Spinal cord (tissue), 10 donors: ENCODE data around the gene ANKS1B. TPM values are rescaled to one million over a fixed set of nuclear protein-coding genes. Genes with fewer than 3 reads are reported as not detected.

ENCODE experiments used
- DNase-seq, 6 donors: peaks; one replicate each; pipeline versions ENCODE4 v3.0.0 to v3.0.0-alpha.2; 2013 to 2015; ENCODE audit warnings: low spot score in 6 of 6, low read depth in 4 of 6
- H3K27ac ChIP-seq: one replicate; pipeline ENCODE4 v1.5.1; 2013; ENCODE audit warnings: low read depth, low read length, control low read depth
- H3K27me3 ChIP-seq: one replicate; pipeline ENCODE4 v1.6.1; 2013; ENCODE audit warnings: low read length; ENCODE audit not compliant: control insufficient read depth, insufficient read depth
- H3K36me3 ChIP-seq: one replicate; pipeline ENCODE4 v1.6.1; 2013; ENCODE audit warnings: low read length; ENCODE audit not compliant: control insufficient read depth, insufficient read depth
- H3K4me1 ChIP-seq: one replicate; pipeline ENCODE4 v1.6.1; 2013; ENCODE audit warnings: low read length; ENCODE audit not compliant: control insufficient read depth, insufficient read depth
- H3K4me3 ChIP-seq: one replicate; pipeline ENCODE4 v1.5.1; 2013; ENCODE audit warnings: low read depth, low read length, control low read depth
- H3K9me3 ChIP-seq: one replicate; pipeline ENCODE4 v1.6.1; 2013; ENCODE audit warnings: low read length; ENCODE audit not compliant: control insufficient read depth, insufficient read depth
- WGBS: methylation state at CpG from one replicate; pipeline ENCODE4 v1.1.5; 2013; ENCODE audit warnings: missing lambda C conversion rate; ENCODE audit not compliant: insufficient coverage; 5-methylcytosine and 5-hydroxymethylcytosine counted together
- polyA plus RNA-seq, 2 donors: library from polyadenylated mRNA; unstranded; fragments of 120-200 nt; gene quantifications; one replicate each; pipeline ENCODE4 v1.2.1, GENCODE V29; 2013; ENCODE audit not compliant: insufficient read length in 2 of 2
- total RNA-seq, 2 donors: library from RNA; depleted of rRNA in 1 of 2; stranded (reverse); fragments of 120-200 nt in 1 of 2; fragments of >200 nt in 1 of 2; gene quantifications; one replicate each; pipeline versions ENCODE4 v1.2.3 to v1.2.4, GENCODE V29; 2013 to 2014
- donor health status: healthy.

ANKS1B gene
- total and polyA plus RNA-seq, 4 donors = 89.5 to 131 (median 108) TPM

DNA sequence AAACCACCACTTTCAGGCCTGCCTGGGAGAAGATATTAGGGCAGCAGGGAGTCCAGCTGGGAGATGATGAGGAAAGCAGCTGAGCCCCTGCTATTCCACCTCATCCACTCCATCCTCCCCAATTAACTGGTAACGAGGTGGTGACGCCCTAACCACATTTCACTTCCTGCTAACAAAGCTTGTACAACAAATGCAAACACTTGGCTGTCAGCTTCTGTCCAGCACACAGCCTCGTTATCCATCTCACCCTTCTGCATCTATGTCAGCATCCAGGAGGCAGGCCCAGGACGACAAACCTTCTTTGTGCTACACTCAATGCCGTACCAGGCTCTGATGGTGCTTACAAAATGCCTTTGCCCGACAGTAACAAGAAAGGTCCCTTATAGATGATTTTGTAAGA is 1114.2 kb downstream of the ANKS1B start:
- Histone ChIP-seq H3K27ac (peak overlapping the region; percentile 64), H3K9me3 (no peaks in the 10 kb centered on the region), H3K27me3 (no peaks in the 10 kb centered on the region), H3K4me3 (no peak overlapping the region), H3K4me1 (peaks cover 5% of the 10 kb centered on the region), H3K36me3 (no peaks in the 10 kb centered on the region)
- WGBS = 17% methylated on average over 6 of the region's 6 CpGs
- peak in 2 of 6 donors; percentile 63 to 74 for DNase-seq

DNA sequence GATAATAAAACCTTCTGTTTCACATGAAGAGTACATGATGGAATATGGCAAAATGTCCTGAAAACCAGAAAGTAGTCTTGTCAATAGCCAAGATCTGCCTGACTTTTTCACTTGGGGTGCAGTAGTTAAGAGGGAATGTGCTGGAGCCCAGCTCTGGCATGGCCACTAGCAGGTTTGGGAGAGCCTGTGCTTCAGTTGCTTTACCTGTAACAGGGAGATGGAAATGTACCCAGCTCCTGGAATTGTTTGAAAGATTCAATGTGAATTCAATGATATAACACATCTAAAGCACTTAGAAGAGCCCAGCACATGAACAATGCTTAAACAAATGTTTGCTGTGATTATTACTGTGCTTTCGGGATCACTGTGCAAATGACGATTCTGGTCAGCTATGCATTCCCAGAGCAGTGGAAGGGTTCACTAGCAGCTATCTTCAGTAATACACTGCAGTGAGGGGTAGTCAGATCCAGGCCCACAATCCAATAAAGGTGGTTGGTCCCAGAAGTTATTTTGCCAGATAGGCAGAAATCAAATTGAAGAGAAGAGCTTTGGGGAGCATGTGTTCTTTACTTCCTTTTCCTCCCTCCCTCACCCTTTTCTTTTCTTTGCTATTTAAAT is 1114.7 kb downstream of the ANKS1B start:
- no peak for DNase-seq
- peak overlapping the region; percentile 64 for H3K27ac ChIP-seq
- H3K4me1 ChIP-seq = peaks cover 5% of the 10 kb centered on the region
- H3K9me3 ChIP-seq = no peaks in the 10 kb centered on the region
- 67% methylated on average over 1 of the region's 2 CpGs for WGBS
- no peaks in the 10 kb centered on the region for H3K27me3 ChIP-seq
- no peak overlapping the region for H3K4me3 ChIP-seq
- no peaks in the 10 kb centered on the region for H3K36me3 ChIP-seq

DNA sequence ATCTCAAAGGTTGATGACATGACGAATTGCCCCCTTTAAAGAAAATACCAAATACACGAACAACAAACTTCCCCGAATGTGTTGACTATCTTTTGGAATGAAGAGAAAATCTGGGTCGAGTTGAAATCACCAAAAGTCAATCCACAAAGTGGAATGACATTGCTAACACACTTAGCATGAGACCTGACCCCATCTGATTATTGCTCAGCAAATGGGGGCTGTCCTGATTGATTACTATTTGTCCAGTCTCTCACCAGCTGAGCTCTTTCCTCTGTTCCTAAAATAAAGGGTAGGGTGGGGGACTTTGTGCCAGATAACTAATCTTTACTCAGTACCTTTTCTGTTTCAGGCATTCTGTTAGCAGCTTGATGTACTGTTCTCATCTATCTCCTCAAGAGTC is 1116.2 kb downstream of the ANKS1B start:
- WGBS = no CpG with 5 or more reads among the region's 4 CpGs
- peaks cover 5% of the 10 kb centered on the region for H3K4me1 ChIP-seq
- H3K27ac ChIP-seq = no peak overlapping the region
- no peaks in the 10 kb centered on the region for H3K27me3 ChIP-seq
- no peaks in the 10 kb centered on the region for H3K9me3 ChIP-seq
- H3K36me3 ChIP-seq = no peaks in the 10 kb centered on the region
- H3K4me3 ChIP-seq = no peak overlapping the region
- no peak for DNase-seq

DNA sequence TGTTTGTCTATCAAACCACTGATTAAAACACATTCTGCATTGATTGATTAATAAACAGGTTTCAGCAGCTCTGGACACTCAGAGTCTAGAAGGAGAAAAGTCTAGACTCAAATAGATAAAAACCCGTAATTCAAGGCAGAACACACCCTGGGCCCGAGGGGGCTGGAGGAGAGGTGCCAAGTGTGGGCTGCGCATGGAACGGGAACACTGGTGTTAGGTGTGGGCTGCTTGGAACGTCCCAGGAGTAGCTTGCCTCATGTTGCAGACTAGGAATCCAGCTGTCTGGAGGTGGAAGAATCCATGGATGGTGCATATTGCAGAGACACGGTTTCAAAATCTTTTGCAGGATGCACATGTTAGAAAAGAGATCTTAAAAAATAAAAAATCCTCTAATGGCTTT is 1116.7 kb downstream of the ANKS1B start:
- no peak for DNase-seq
- H3K36me3 ChIP-seq = no peaks in the 10 kb centered on the region
- no peak overlapping the region for H3K4me3 ChIP-seq
- peaks cover 7% of the 10 kb centered on the region for H3K4me1 ChIP-seq
- WGBS = 87% methylated on average over 5 of the region's 6 CpGs
- no peak overlapping the region for H3K27ac ChIP-seq
- H3K27me3 ChIP-seq = no peaks in the 10 kb centered on the region
- no peaks in the 10 kb centered on the region for H3K9me3 ChIP-seq

DNA sequence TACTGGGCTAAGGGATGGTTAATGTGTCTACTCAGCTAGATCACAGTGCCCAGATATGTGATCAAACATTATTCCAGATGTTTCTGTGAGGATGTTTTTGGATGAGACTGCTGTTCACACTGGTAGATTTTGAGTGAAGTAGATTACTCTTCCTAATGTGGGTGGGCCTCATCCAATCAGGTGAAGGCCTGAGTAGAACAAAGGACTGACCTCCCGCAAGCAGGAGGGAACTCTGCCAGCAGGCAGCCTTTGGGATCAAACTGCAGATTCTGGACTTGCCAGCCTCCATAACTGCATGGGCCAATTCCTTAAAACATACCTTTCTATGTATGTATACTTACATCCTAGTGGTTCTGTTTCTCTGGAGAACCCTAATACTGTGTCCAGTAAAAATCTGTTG is 1120.4 kb downstream of the ANKS1B start:
- Histone ChIP-seq H3K4me3 (no peak overlapping the region), H3K4me1 (peaks cover 2% of the 10 kb centered on the region), H3K27me3 (no peaks in the 10 kb centered on the region), H3K9me3 (no peaks in the 10 kb centered on the region), H3K27ac (no peak overlapping the region), H3K36me3 (no peaks in the 10 kb centered on the region)
- 83% methylated on average over 1 of the region's 1 CpG for WGBS
- DNase-seq = no peak

DNA sequence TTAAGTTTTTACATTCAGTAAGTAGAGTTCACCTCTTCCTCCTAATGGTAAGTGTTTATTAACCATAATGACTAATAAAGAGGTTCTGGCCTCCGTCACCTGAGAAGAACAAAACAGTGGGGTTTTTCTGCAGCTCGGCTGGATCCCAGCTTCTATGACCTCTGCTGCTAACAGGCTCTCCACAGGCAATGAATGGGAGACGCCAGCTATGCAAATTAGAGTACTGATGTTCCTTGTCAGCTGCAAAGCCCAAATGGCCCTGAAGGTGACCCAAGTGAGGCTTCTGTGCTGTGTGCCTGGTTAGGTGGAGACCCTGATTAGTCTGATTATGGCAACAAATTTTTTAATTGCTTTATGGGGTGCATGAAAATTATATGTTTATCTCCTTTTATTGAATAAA is 1121.6 kb downstream of the ANKS1B start:
- 15% methylated on average over 3 of the region's 3 CpGs for WGBS
- no peaks in the 10 kb centered on the region for H3K9me3 ChIP-seq
- no peak overlapping the region for H3K4me3 ChIP-seq
- no peaks in the 10 kb centered on the region for H3K36me3 ChIP-seq
- no peak overlapping the region for H3K27ac ChIP-seq
- DNase-seq = peak in 1 of 6 donors; percentile 58
- peaks cover 2% of the 10 kb centered on the region for H3K4me1 ChIP-seq
- no peaks in the 10 kb centered on the region for H3K27me3 ChIP-seq

DNA sequence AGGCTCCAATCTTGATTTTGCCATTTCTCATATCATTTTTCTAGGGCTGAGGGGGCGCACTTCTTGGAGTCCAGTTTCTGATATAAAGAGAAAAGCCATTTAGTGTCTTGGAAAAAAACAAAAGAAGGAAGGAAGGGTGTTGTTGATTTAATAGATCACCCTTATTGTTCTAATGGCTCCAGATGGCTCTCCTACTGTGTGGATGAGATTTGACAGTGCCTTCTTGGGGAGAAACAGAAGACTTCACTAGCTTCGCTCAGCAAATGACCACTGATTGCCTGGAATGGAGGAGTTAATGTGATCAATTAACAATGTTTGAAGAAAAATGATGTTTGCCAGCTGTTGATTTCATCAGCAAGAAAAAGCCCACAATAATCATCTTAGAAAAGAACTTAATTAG is 1123.5 kb downstream of the ANKS1B start:
- Histone ChIP-seq H3K9me3 (no peaks in the 10 kb centered on the region), H3K27me3 (no peaks in the 10 kb centered on the region), H3K27ac (no peak overlapping the region), H3K4me1 (peaks cover 2% of the 10 kb centered on the region), H3K36me3 (no peaks in the 10 kb centered on the region), H3K4me3 (no peak overlapping the region)
- no peak for DNase-seq
- WGBS = no CpG with 5 or more reads among the region's 2 CpGs

DNA sequence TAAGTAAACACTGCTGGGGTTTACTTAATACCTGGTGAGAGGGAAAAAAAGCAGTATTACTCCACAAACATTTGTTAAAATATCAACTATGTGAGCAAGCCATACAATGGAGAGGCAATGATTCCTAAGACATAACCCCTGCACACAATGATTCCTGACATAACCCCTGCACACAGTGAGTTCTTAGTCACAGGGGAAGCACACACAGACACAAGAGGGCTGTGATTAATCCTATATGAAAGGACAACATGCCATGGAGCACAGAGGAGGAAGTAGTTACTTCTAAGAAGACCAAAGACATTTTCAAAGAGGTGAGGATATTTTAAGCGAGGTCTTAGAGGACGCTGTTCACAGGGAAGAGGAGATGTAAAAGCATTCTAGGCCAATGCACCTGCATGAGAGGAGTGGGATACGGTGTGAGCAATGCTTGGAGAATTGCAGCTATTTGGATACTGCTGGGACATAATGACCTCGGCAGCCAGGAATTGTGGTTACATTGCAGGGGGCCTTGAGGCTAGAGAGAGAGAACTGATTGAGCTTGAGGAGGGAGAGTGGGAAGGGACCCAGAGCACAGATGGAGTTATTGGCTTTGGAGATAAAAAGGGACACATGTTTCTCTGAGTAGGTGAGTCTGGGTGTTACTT is 1127.7 kb downstream of the ANKS1B start:
- Histone ChIP-seq H3K4me3 (no peak overlapping the region), H3K4me1 (no peaks in the 10 kb centered on the region), H3K9me3 (no peaks in the 10 kb centered on the region), H3K27ac (no peak overlapping the region), H3K36me3 (no peaks in the 10 kb centered on the region), H3K27me3 (no peaks in the 10 kb centered on the region)
- DNase-seq = no peak
- WGBS = 25% methylated on average over 4 of the region's 4 CpGs

DNA sequence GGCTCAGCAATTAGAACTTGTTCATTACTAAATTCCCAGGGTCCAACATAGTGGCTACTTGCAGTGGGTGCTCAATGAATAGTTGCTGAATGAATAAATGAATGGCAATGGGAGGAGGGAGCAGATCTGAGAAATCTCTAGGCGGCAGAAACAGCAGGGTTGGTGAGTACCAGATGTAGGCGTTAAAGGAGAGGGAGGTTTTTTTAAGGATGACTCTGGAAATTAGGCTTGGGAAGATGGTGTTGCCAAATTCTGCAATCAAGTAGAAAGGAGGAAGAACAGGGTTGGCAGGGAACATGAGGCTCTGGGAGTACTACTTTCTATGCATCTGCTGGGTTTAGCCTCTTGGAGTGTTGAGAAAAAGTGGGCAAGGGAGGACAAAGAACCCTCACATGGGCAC is 1132.6 kb downstream of the ANKS1B start:
- H3K9me3 ChIP-seq = no peaks in the 10 kb centered on the region
- whole genome bisulfite sequencing = 53% methylated on average over 2 of the region's 2 CpGs
- peaks cover 3% of the 10 kb centered on the region for H3K4me1 ChIP-seq
- no peak overlapping the region for H3K4me3 ChIP-seq
- H3K27me3 ChIP-seq = no peaks in the 10 kb centered on the region
- no peak overlapping the region for H3K27ac ChIP-seq
- peak in 1 of 6 donors; percentile 33 for DNase-seq
- no peaks in the 10 kb centered on the region for H3K36me3 ChIP-seq

DNA sequence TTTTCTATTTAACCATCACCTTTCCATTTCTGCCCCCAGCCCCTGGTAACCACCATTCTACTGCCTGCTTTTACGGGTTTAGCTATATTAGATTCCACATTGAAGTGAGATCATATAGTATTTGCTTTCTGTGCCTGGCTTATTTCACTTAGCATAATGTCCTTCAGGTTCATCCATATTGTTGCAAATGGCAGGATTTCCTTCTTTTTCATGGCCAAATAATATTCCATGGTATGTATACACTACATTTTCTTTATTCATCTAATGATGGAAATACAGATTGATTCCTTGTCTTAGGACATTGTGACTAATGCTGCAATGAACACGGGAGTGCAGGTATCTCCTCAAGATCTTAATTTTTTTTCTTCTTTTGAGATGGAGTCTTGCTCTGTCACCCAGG is 1137.5 kb downstream of the ANKS1B start:
- DNase-seq = no peak
- Histone ChIP-seq H3K9me3 (no peaks in the 10 kb centered on the region), H3K4me1 (peaks cover 3% of the 10 kb centered on the region), H3K36me3 (no peaks in the 10 kb centered on the region), H3K4me3 (no peak overlapping the region), H3K27me3 (no peaks in the 10 kb centered on the region), H3K27ac (no peak overlapping the region)
- WGBS = no CpG with 5 or more reads among the region's 2 CpGs
